Fibroblast of lung (primary cell): ENCODE measurements around the gene FLT3LG.

Source experiments
- CTCF ChIP-seq, 2 donors: IDR thresholded peaks in 1 of 2; conservative IDR thresholded peaks in 1 of 2; 1 replicate in 1 of 2; 2 replicates in 1 of 2; pipeline ENCODE4 v1.5.1; 2011 to 2012; ENCODE audit warnings: low read length in 2 of 2, control low read depth in 1 of 2, inconsistent platforms in 1 of 2, low read depth in 1 of 2, mild to moderate bottlenecking in 1 of 2
- EZH2 ChIP-seq: IDR thresholded peaks from 2 replicates; pipeline ENCODE4 v1.5.1; 2012; ENCODE audit warnings: low read length, control low read depth, mild to moderate bottlenecking; ENCODE audit errors: missing control alignments

- TF ChIP-seq CTCF (conservative IDR thresholded peaks at IDR 0.05 in 1 of 2, IDR thresholded peaks at IDR 0.05 in 1 of 2; ENCODE audit: low read depth in 1 of 2, low read length in 2 of 2) (no peak), EZH2 (peak; percentile 79)
Observed at GRCh38 chr19:49433240-49433901, 40.6 kb upstream of the FLT3LG start.
